DOHH2 (cell line): ENCODE measurements around the gene SLC66A1.

Experiments
- EZH2phosphoT487 ChIP-seq: fragments of 200-600 bp; sonication (generic); IDR thresholded peaks from 2 replicates; pipeline ENCODE4 v1.6.1; 2017; ENCODE audit warnings: borderline replicate concordance, mild to moderate bottlenecking, antibody characterized with exemption, low read length, moderate library complexity, mixed read lengths
- TF ChIP-seq, protein P1 (sequence below): fragments of 200-600 bp; sonication (generic); IDR thresholded peaks from one replicate; pipeline ENCODE4 v1.5.1; 2014; ENCODE audit warnings: antibody characterized with exemption, mild to moderate bottlenecking, low read depth, low read length; ENCODE audit not compliant: poor library complexity, severe bottlenecking

DNA sequence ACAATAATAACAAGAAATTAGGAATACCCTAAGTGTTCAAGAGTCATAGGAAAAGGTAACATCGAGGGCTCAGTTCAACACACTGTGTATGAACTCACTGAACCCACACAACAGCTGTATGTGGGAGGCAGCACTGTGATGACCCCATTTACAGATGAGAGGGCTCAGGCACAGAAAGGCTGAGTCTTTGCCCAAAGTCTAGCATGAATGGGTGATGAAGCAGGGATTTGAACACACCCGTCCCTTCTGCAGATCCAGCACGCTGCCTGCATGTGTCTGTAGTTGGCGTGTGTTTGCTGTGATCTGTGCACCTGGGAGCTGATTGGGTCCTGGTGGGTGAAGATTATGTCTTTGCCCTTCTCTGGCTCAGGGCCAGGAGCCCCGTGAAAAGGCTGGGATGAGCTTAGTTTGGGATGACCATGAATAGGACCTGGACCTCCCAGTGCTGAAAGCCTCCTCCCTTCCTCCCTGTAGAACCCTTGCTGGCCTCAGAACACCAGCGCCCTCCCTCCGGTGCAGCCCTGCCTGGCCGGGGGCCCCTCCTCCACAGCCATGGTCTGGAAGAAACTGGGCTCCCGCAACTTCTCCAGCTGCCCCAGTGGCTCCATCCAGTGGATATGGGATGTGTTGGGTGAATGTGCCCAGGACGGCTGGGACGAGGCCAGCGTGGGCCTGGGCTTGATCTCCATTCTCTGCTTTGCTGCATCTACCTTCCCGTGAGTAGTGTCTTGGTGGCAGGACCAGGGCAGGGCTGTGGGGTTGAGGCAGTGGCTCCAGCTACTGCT is 5.2 kb downstream of the SLC66A1 start:
- TF ChIP-seq, protein P1, sequence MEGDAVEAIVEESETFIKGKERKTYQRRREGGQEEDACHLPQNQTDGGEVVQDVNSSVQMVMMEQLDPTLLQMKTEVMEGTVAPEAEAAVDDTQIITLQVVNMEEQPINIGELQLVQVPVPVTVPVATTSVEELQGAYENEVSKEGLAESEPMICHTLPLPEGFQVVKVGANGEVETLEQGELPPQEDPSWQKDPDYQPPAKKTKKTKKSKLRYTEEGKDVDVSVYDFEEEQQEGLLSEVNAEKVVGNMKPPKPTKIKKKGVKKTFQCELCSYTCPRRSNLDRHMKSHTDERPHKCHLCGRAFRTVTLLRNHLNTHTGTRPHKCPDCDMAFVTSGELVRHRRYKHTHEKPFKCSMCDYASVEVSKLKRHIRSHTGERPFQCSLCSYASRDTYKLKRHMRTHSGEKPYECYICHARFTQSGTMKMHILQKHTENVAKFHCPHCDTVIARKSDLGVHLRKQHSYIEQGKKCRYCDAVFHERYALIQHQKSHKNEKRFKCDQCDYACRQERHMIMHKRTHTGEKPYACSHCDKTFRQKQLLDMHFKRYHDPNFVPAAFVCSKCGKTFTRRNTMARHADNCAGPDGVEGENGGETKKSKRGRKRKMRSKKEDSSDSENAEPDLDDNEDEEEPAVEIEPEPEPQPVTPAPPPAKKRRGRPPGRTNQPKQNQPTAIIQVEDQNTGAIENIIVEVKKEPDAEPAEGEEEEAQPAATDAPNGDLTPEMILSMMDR = no peak
- TF ChIP-seq EZH2phosphoT487 = no peak
